BJ (cell line): ENCODE data around the gene KIF7. TPM values are rescaled to one million over a fixed set of nuclear protein-coding genes. Genes with fewer than 3 reads are reported as not detected.

Source experiments
- CTCF ChIA-PET: fragments of 350-600 bp; formaldehyde crosslinking; extraction: SDS; loops from one replicate; lab custom pipeline; 2021; ENCODE audit warnings: antibody characterized with exemption, inconsistent platforms; lab: Yijun Ruan, JAX
- POLR2A ChIA-PET: fragments of 300-600 bp; sonication (Branson Sonifier 250); formaldehyde crosslinking; extraction: SDS; loops from one replicate; lab custom pipeline; 2021; ENCODE audit warnings: antibody characterized with exemption; lab: Charles Lee
- DNase-seq: peaks from one replicate; pipeline ENCODE4 v3.0.0-alpha.2; 2011; ENCODE audit warnings: low read depth
- H3K27me3 ChIP-seq: 2 replicates; pipeline ENCODE4 v1.6.0; 2011; ENCODE audit warnings: low read length; ENCODE audit not compliant: control insufficient read depth, insufficient read depth
- H3K36me3 ChIP-seq: 2 replicates; pipeline ENCODE4 v1.5.1; 2011; ENCODE audit warnings: low read length; ENCODE audit not compliant: control insufficient read depth, insufficient read depth
- H3K4me3 ChIP-seq: 2 replicates; pipeline ENCODE4 v1.5.1; 2011; ENCODE audit warnings: low read depth, mild to moderate bottlenecking, control low read depth, low read length
- polyA plus RNA-seq: library from polyadenylated mRNA; depleted of rRNA; stranded (reverse); fragments of >200 nt; gene quantifications from 2 replicates; pipeline ENCODE4 v1.2.3, GENCODE V29; 2011; rRNA removed
- TF ChIP-seq, protein P1 (sequence below): IDR thresholded peaks from 2 replicates; pipeline ENCODE4 v1.5.1; 2011; ENCODE audit warnings: low read depth, mild to moderate bottlenecking, control low read depth, inconsistent platforms, low read length, moderate library complexity; ENCODE audit not compliant: insufficient read depth

Gene KIF7
- polyA plus RNA-seq, 1 experiment: 7.5 TPM

DNA sequence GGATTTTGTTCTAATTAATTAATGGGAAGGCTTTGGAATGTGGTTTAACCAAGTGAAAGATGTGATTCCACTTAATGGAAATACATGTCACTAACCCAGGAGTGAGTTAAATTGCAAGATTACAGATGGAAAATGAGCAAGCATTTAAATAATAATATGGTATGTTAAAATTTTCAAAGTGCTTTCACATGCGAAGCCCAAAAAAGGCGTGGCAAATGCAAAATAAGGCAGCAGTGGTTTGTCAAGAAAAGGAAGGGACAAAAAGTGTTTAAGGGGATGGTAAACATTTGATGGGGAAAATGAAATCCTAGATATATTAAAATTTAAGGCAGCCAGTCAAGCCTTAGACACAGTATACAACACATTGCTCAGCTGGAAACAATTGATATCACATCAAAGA is 77.1 kb downstream of the KIF7 start:
- CTCF ChIA-PET: no interaction called here
- DNase-seq: no peak
- no peak overlapping the region for H3K4me3 ChIP-seq
- 0 out of 2 replicates have a peak, but pooled peaks cover 1% of the 10 kb centered on the region for H3K36me3 ChIP-seq
- TF ChIP-seq, protein P1, sequence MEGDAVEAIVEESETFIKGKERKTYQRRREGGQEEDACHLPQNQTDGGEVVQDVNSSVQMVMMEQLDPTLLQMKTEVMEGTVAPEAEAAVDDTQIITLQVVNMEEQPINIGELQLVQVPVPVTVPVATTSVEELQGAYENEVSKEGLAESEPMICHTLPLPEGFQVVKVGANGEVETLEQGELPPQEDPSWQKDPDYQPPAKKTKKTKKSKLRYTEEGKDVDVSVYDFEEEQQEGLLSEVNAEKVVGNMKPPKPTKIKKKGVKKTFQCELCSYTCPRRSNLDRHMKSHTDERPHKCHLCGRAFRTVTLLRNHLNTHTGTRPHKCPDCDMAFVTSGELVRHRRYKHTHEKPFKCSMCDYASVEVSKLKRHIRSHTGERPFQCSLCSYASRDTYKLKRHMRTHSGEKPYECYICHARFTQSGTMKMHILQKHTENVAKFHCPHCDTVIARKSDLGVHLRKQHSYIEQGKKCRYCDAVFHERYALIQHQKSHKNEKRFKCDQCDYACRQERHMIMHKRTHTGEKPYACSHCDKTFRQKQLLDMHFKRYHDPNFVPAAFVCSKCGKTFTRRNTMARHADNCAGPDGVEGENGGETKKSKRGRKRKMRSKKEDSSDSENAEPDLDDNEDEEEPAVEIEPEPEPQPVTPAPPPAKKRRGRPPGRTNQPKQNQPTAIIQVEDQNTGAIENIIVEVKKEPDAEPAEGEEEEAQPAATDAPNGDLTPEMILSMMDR: no peak
- H3K27me3 ChIP-seq: no peaks in the 10 kb centered on the region
- POLR2A ChIA-PET: no interaction called here

Other genes starting within 250 kb of the KIF7 start
- not detected in 2 replicates for gene RHCG, start 158.9 kb downstream of the KIF7 start, polyA plus RNA-seq
- 1.5 and 2.4 TPM in 2 replicates for gene TICRR, start 80.0 kb downstream of the KIF7 start, polyA plus RNA-seq
- gene PLIN1, start 23.9 kb upstream of the KIF7 start, polyA plus RNA-seq: 0.06 and 0.07 TPM in 2 replicates
- gene PEX11A, start 35.3 kb upstream of the KIF7 start, polyA plus RNA-seq: 8.5 and 8.9 TPM in 2 replicates
- gene WDR93, start 35.3 kb upstream of the KIF7 start, polyA plus RNA-seq: 0.15 and 0.17 TPM in 2 replicates
- 0.20 and 0.49 TPM in 2 replicates for gene MESP1, start 95.8 kb upstream of the KIF7 start, polyA plus RNA-seq
- gene MESP2, start 120.9 kb upstream of the KIF7 start, polyA plus RNA-seq: 0.28 and 0.39 TPM in 2 replicates
- gene ANPEP, start 159.4 kb upstream of the KIF7 start, polyA plus RNA-seq: 122 and 187 TPM in 2 replicates
- 23.5 and 37.2 TPM in 2 replicates for gene AP3S2, start 238.5 kb upstream of the KIF7 start, polyA plus RNA-seq